Karpas-422 (cell line): ENCODE results near the gene SCN7A. TPM values are rescaled to one million over a fixed set of nuclear protein-coding genes. Genes with fewer than 3 reads are reported as not detected.

Experiments
- DNase-seq: peaks from one replicate; pipeline ENCODE4 v3.0.0-alpha.2; 2015
- H2AFZ ChIP-seq: fragments of 200-600 bp; sonication (generic); 2 replicates; pipeline ENCODE4 v1.6.1; 2014; ENCODE audit warnings: antibody characterized with exemption, low read length, mixed read lengths
- H3K27ac ChIP-seq: fragments of 200-600 bp; sonication (generic); 2 replicates; pipeline ENCODE4 v1.5.1; 2014; ENCODE audit warnings: mild to moderate bottlenecking, low read length, moderate library complexity
- H3K27me3 ChIP-seq: fragments of 200-600 bp; sonication (generic); 2 replicates; pipeline ENCODE4 v1.6.1; 2014; ENCODE audit warnings: low read length, mixed read lengths
- H3K36me3 ChIP-seq: fragments of 200-600 bp; sonication (generic); 2 replicates; pipeline ENCODE4 v1.6.1; 2014; ENCODE audit warnings: low read length, mixed read lengths; ENCODE audit not compliant: insufficient read depth
- H3K4me1 ChIP-seq: fragments of 200-600 bp; sonication (generic); 2 replicates; pipeline ENCODE4 v1.6.1; 2014; ENCODE audit warnings: mild to moderate bottlenecking, low read length, mixed read lengths
- H3K4me2 ChIP-seq: fragments of 200-600 bp; sonication (generic); 2 replicates; pipeline ENCODE4 v1.6.1; 2014; ENCODE audit warnings: low read length, low read depth, mild to moderate bottlenecking; ENCODE audit not compliant: poor library complexity, severe bottlenecking
- H3K4me3 ChIP-seq: fragments of 200-600 bp; sonication (generic); 2 replicates; pipeline ENCODE4 v1.5.1; 2014; ENCODE audit warnings: mild to moderate bottlenecking, antibody characterized with exemption, low read length, mixed read lengths
- H3K79me2 ChIP-seq: fragments of 200-600 bp; sonication (generic); 2 replicates; pipeline ENCODE4 v1.6.1; 2014; ENCODE audit warnings: mild to moderate bottlenecking, low read length, mixed read lengths
- H3K9ac ChIP-seq: fragments of 200-600 bp; sonication (generic); 2 replicates; pipeline ENCODE4 v1.6.0; 2014; ENCODE audit warnings: low read length
- H3K9me2 ChIP-seq: fragments of 200-600 bp; sonication (generic), shearing (Covaris generic); replicated peaks from 2 replicates; pipeline ENCODE4 v1.6.0; 2014; ENCODE audit warnings: mild to moderate bottlenecking, low read length, moderate library complexity; ENCODE audit not compliant: insufficient read depth
- H3K9me3 ChIP-seq: fragments of 300-700, 200-600 bp; sonication (generic); 2 replicates; pipeline ENCODE4 v1.6.1; 2014; ENCODE audit warnings: low read length, mixed read lengths
- H4K20me1 ChIP-seq: fragments of 200-600 bp; sonication (generic); 2 replicates; pipeline ENCODE4 v1.6.1; 2014; ENCODE audit warnings: mild to moderate bottlenecking, antibody characterized with exemption, low read length, low read depth; ENCODE audit not compliant: insufficient read depth
- total RNA-seq: library from RNA; depleted of rRNA; stranded (reverse); fragments of >200 nt; shearing (Covaris generic); gene quantifications from 2 replicates; pipeline ENCODE4 v1.2.3, GENCODE V29; 2014; ENCODE audit warnings: low replicate concordance; rRNA removed

Gene SCN7A
- total RNA-seq, 1 experiment from 2014 or later: not detected

DNA sequence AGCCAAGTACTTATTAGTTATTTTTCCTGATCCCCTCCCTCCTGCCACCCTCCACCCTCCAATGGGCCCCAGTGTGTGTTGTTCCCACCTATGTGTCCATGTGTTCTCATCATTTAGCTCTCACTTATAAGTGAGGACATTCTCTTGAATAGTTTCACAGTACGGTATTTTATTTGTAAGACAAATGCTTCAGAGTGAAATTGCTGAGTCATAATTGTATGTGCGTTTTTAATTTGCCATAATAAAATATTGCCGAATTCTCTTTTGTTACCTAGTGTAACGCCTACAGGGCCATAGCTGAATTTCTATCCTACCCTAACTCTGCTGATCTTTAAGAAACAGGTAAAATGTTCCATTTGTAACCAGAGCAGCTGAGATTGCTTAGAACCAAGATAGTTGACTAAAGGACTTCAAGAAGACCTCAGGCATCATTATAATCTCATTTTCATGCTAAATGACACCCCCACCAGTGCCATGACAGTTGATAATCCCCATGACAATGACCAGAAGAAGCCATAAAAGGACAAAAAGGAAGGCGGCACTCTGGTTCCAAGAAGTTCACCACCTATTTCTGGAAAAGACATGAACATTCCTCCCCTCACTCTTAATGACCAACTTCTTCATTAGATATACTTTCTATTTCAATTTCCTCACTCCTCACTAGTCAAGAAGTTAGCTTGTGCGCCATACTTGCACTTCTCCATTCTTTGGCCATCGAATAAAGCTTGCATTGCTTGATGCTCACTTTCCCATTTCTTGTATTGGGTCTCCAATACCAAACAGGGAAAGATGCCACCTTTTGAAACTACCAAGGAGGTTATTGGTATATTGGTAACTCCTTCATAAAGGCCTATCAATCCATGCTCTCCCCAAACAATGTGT is 136.7 kb downstream of the SCN7A start:
- no peak overlapping the region for H3K9ac ChIP-seq
- H3K9me2 ChIP-seq: no peaks in the 10 kb centered on the region
- H3K9me3 ChIP-seq: no peaks in the 10 kb centered on the region
- no peaks in the 10 kb centered on the region for H3K36me3 ChIP-seq
- H2AFZ ChIP-seq: no peak overlapping the region
- H3K4me2 ChIP-seq: no peak overlapping the region
- no peak overlapping the region for H3K27ac ChIP-seq
- H3K27me3 ChIP-seq: no peaks in the 10 kb centered on the region
- peaks cover 8% of the 10 kb centered on the region; the same call in 1 of the 2 replicates for H3K4me1 ChIP-seq
- H3K79me2 ChIP-seq: no peaks in the 10 kb centered on the region
- DNase-seq: no peak
- no peaks in the 10 kb centered on the region for H4K20me1 ChIP-seq
- H3K4me3 ChIP-seq: no peak overlapping the region

Other genes starting within 250 kb of the SCN7A start
- not detected in 2 replicates for gene SCN9A, start 118.3 kb downstream of the SCN7A start, total RNA-seq